NK-92 (cell line): ENCODE measurements around the gene ANKS6.

Experiments
- DNase-seq: peaks from one replicate; lab custom pipeline; 2025; ENCODE audit not compliant: unreplicated experiment; lab: John Stamatoyannopoulos, UW

The ANKS6 gene

GRCh38 chr9:98791608-98792490, 4.5 kb downstream of the ANKS6 start:
- no peak for DNase-seq

GRCh38 chr9:98790842-98791607, 5.3 kb downstream of the ANKS6 start:
- DNase-seq: no peak

- no peak for DNase-seq
Observed at GRCh38 chr9:98790134-98790841, 6.1 kb downstream of the ANKS6 start.

GRCh38 chr9:98789483-98790133, 6.7 kb downstream of the ANKS6 start:
- DNase-seq: no peak

- DNase-seq: no peak
Observed at GRCh38 chr9:98787766-98788335, 8.5 kb downstream of the ANKS6 start.

GRCh38 chr9:98786750-98787510, 9.4 kb downstream of the ANKS6 start:
- DNase-seq: no peak

- DNase-seq: no peak
Observed at GRCh38 chr9:98784831-98785806, 11.2 kb downstream of the ANKS6 start.

- no peak for DNase-seq
Observed at GRCh38 chr9:98783518-98784226, 12.7 kb downstream of the ANKS6 start.

- DNase-seq: no peak
Observed at GRCh38 chr9:98781588-98782383, 14.6 kb downstream of the ANKS6 start.

GRCh38 chr9:98780059-98780749, 16.2 kb downstream of the ANKS6 start:
- no peak for DNase-seq

- no peak for DNase-seq
Observed at GRCh38 chr9:98778711-98779530, 17.4 kb downstream of the ANKS6 start.

- no peak for DNase-seq
Observed at GRCh38 chr9:98778251-98778650, 18.1 kb downstream of the ANKS6 start.

GRCh38 chr9:98777618-98778017, 18.7 kb downstream of the ANKS6 start:
- no peak for DNase-seq

GRCh38 chr9:98775831-98776441, 20.4 kb downstream of the ANKS6 start:
- no peak for DNase-seq

- DNase-seq: no peak
Observed at GRCh38 chr9:98774746-98775145, 21.6 kb downstream of the ANKS6 start.
